Measurements from ENCODE around the gene HOXD3. TPM values are rescaled to one million over a fixed set of nuclear protein-coding genes. Genes with fewer than 3 reads are reported as not detected.

Gene HOXD3
- total RNA-seq, 2 experiments from 2014 or later: not detected

DNA sequence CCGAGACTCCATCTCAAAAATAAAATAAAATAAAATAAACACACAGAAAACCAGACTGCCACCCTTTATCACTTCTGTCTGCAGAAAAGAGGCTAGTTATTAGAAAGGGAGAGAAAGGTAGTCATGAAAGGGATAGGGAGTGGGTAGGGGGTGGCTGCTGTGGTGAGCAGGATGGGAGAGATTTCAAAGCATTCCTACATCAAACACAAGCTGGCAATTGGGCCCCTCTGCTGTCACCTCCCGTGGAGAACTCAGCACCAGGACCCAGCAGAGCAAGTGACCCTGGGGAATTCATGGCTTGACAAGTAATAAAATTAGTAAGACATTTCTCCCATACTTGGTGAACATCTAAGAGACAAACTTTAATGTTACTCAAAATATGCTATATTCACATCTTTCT, 27.6 kb downstream of the HOXD3 start:
- ChIA-PET CTCF (no interaction called here), POLR2A (no interaction called here)
- peaks cover 15% of the 10 kb centered on the region for H3K4me1 Mint-ChIP-seq (ENCODE audit: low read depth)
- no peak overlapping the region for H3K4me3 Mint-ChIP-seq
- no peaks in the 10 kb centered on the region for H3K36me3 Mint-ChIP-seq (ENCODE audit: low read depth)
- H3K9me3 Mint-ChIP-seq (ENCODE audit: insufficient read depth): no peaks in the 10 kb centered on the region
- H3K27me3 Mint-ChIP-seq (ENCODE audit: low read depth): peaks cover 64% of the 10 kb centered on the region
- ATAC-seq: no peak
- no peak overlapping the region for H3K27ac Mint-ChIP-seq
- DNase-seq: no peak

DNA sequence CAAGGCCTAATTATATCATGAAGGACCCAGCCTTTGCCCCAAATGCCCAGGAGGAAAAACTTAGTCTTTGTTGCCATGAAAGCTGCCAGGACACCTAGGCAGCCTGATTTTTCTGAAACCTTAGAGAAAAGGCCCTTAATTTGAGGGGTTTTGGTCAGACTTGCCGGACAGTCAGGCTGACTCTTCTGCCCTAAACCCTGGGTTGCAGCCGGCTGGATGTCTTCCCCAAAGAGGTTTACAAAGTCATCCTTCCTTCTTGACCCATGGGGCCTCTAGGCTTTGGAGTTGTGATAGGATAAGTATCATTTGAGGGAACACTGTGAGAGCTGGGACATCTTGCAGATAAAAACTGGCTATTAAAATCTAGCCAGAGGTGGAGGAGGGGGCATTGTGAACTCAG, 28.9 kb downstream of the HOXD3 start:
- CTCF ChIA-PET: interaction anchor here (0.9 to 1.3 kb wide), 2 partner anchors 31 to 368 kb away, joined by 3 read pairs; no protein-coding TSS in a partner anchor
- Mint-ChIP-seq H3K9me3 (ENCODE audit: insufficient read depth) (no peaks in the 10 kb centered on the region), H3K27me3 (ENCODE audit: low read depth) (peaks cover 60% of the 10 kb centered on the region), H3K36me3 (ENCODE audit: low read depth) (no peaks in the 10 kb centered on the region), H3K4me3 (no peak overlapping the region), H3K4me1 (ENCODE audit: low read depth) (peaks cover 17% of the 10 kb centered on the region), H3K27ac (no peak overlapping the region)
- ATAC-seq: no peak
- POLR2A ChIA-PET: no interaction called here
- no peak for DNase-seq

DNA sequence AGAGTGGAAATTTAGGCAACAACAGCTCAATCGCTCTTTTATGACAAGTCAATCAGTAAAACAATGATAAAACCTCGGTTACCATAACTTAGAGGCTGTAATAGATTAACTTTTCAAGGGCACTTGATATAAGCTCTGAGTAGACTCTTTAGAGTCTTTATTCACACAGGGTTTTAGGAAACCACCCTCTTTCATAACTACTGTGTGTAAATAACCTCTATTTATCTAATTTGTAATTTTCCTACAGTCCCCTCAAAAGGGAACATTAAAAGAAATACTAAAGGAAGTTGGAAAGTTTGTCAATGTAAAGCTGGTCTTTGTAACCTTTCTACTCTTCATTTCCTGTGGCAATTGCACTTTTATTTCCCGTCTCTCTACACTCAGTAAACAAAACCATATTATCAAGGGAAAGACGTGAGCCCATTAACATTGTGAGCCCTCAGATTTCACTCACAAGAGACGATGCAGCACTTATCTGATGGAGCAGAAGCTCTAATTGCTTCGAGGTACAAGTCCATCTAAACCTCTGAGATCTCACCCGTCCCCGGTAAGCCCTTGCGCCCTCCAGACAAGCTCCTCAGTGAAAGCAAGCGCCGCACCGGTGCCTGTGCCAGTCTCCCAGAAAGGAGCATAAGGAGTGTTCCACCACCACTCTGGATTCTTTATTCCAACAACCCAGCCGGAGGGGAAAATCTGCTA, 30.2 kb downstream of the HOXD3 start:
- H3K36me3 Mint-ChIP-seq (ENCODE audit: low read depth): no peaks in the 10 kb centered on the region
- peak; percentile 14 for ATAC-seq
- POLR2A ChIA-PET: no interaction called here

DNA sequence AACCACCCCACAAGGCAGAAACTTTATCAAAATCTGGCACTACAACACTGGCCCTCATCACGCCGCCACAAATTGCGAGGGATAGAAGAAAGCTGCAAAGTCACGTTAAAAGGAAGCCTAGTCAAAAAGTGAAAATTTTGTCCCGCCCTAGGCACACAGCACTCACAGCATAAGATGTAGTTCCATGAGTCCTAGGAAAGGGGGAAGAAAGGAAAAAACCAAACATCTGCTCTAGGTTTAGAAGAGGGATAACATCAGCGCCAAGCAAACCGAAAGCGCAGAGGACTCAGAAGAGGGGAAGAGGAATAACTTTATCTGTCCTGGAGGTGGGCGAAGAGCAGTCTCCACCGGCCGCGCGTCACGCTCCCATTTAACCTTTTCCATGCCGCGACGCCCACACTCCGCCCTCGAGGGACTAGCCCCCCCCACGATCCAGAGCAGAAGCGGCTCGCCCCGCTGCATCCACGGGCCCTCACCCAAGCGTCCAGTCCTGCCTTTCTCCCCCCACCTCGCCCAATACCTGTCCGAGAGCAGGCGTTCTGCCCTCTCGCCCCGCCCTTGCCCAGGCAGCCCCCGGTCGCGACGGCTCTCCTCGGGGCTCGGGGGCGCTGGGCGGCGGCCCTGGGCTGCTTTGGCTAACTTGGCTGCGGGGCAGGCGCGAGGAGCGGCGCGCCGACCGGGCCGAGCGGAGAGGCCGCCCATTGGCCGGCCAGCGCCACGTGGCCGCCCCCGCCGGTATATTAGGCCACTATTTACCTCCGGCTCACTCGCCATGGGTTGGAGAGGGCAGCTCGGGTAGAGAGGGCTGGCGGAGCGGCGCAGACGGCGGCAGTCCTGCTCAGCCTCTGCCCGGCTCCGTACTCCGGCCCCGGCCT, 31.0 kb downstream of the HOXD3 start, which contains the start of gene HOXD1:
Gene HOXD1 (plus strand): TSS at position 770 of the 875 bp plus-strand sequence. CDS start 134 bp downstream, outside the sequence.
- CTCF ChIA-PET: interaction anchor here (0.9 to 1.5 kb wide), 5 partner anchors 9 to 267 kb away, joined by 3 to 4 read pairs (median 4); no protein-coding TSS in a partner anchor

More for the DNA sequence above, 30.2 kb downstream of the HOXD3 start:
- H3K27ac Mint-ChIP-seq: no peak overlapping the region
- peak overlapping the region; percentile 72 for H3K4me3 Mint-ChIP-seq
- H3K4me1 Mint-ChIP-seq (ENCODE audit: low read depth): peaks cover 17% of the 10 kb centered on the region
- peaks cover 67% of the 10 kb centered on the region for H3K27me3 Mint-ChIP-seq (ENCODE audit: low read depth)
- CTCF ChIA-PET: interaction anchor here (0.8 to 1.5 kb wide), 7 partner anchors 9 to 367 kb away, joined by 3 to 4 read pairs (median 4); no protein-coding TSS in a partner anchor
- no peak for DNase-seq
- no peaks in the 10 kb centered on the region for H3K9me3 Mint-ChIP-seq (ENCODE audit: insufficient read depth)

DNA sequence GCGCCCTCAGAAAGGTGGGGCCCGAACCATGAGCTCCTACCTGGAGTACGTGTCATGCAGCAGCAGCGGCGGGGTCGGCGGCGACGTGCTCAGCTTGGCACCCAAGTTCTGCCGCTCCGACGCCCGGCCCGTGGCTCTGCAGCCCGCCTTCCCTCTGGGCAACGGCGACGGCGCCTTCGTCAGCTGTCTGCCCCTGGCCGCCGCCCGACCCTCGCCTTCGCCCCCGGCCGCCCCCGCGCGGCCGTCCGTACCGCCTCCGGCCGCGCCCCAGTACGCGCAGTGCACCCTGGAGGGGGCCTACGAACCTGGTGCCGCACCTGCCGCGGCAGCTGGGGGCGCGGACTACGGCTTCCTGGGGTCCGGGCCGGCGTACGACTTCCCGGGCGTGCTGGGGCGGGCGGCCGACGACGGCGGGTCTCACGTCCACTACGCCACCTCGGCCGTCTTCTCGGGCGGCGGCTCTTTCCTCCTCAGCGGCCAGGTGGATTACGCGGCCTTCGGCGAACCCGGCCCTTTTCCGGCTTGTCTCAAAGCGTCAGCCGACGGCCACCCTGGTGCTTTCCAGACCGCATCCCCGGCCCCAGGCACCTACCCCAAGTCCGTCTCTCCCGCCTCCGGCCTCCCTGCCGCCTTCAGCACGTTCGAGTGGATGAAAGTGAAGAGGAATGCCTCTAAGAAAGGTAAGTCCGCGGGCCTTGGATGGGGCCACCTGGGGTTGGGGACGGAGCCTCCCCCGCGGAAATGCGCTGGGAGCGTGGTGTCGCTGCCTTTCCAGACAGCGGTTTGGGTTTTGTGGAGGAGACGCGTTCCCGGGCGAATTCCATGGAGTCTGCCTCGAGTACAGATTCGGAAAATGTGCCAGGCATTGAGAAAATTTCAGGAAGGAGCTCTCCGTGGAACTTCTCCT, 31.9 kb downstream of the HOXD3 start:
- Mint-ChIP-seq H3K36me3 (ENCODE audit: low read depth) (no peaks in the 10 kb centered on the region), H3K4me3 (peak overlapping the region; percentile 31), H3K4me1 (ENCODE audit: low read depth) (peaks cover 17% of the 10 kb centered on the region), H3K27ac (no peak overlapping the region), H3K27me3 (ENCODE audit: low read depth) (peaks cover 66% of the 10 kb centered on the region), H3K9me3 (ENCODE audit: insufficient read depth) (no peaks in the 10 kb centered on the region)
- no peak for DNase-seq
- POLR2A ChIA-PET: no interaction called here
- ATAC-seq: peak; percentile 48
- CTCF ChIA-PET: no interaction called here

More for the DNA sequence above, 31.0 kb downstream of the HOXD3 start, which contains the start of gene HOXD1:
- H3K9me3 Mint-ChIP-seq (ENCODE audit: insufficient read depth): no peaks in the 10 kb centered on the region
- H3K36me3 Mint-ChIP-seq (ENCODE audit: low read depth): no peaks in the 10 kb centered on the region
- H3K4me1 Mint-ChIP-seq (ENCODE audit: low read depth): peaks cover 17% of the 10 kb centered on the region
- POLR2A ChIA-PET: no interaction called here
- ATAC-seq: peak; percentile 37
- H3K27me3 Mint-ChIP-seq (ENCODE audit: low read depth): peaks cover 68% of the 10 kb centered on the region
- peak within 1 kb of the TSS; percentile 10 for H3K27ac Mint-ChIP-seq
- no peak for DNase-seq
- peak within 1 kb of the TSS; percentile 72 for H3K4me3 Mint-ChIP-seq

GRCh38 chr2:176189681-176190641, 32.9 kb downstream of the HOXD3 start:
- Mint-ChIP-seq H3K27me3 (ENCODE audit: low read depth) (peaks cover 69% of the 10 kb centered on the region), H3K4me1 (ENCODE audit: low read depth) (peaks cover 17% of the 10 kb centered on the region), H3K36me3 (ENCODE audit: low read depth) (no peaks in the 10 kb centered on the region), H3K9me3 (ENCODE audit: insufficient read depth) (no peaks in the 10 kb centered on the region), H3K4me3 (peak overlapping the region; percentile 31), H3K27ac (no peak overlapping the region)
- DNase-seq: no peak
- ChIA-PET CTCF (no interaction called here), POLR2A (interaction anchor here (0.6 kb wide), 1 partner anchor 160 kb away, joined by 3 read pairs; no protein-coding TSS in a partner anchor)
- no peak for ATAC-seq

GRCh38 chr2:176192351-176192750, 35.2 kb downstream of the HOXD3 start:
- H3K27me3 Mint-ChIP-seq (ENCODE audit: low read depth): peaks cover 59% of the 10 kb centered on the region
- no peaks in the 10 kb centered on the region for H3K36me3 Mint-ChIP-seq (ENCODE audit: low read depth)
- H3K4me1 Mint-ChIP-seq (ENCODE audit: low read depth): peaks cover 15% of the 10 kb centered on the region
- no peak overlapping the region for H3K27ac Mint-ChIP-seq
- DNase-seq: no peak
- no peaks in the 10 kb centered on the region for H3K9me3 Mint-ChIP-seq (ENCODE audit: insufficient read depth)
- no peak for ATAC-seq
- ChIA-PET CTCF (interaction anchor here (0.8 to 1.4 kb wide), 2 partner anchors 51 to 263 kb away, joined by 3 to 6 read pairs; no protein-coding TSS in a partner anchor), POLR2A (interaction anchor here (0.6 kb wide), 1 partner anchor 809 kb away, joined by 4 read pairs; no protein-coding TSS in a partner anchor)
- H3K4me3 Mint-ChIP-seq: no peak overlapping the region

GRCh38 chr2:176193048-176193447, 35.9 kb downstream of the HOXD3 start:
- H3K9me3 Mint-ChIP-seq (ENCODE audit: insufficient read depth): no peaks in the 10 kb centered on the region
- ATAC-seq: no peak
- ChIA-PET CTCF (no interaction called here), POLR2A (no interaction called here)
- H3K4me1 Mint-ChIP-seq (ENCODE audit: low read depth): peaks cover 8% of the 10 kb centered on the region
- no peak overlapping the region for H3K4me3 Mint-ChIP-seq
- no peak overlapping the region for H3K27ac Mint-ChIP-seq
- no peaks in the 10 kb centered on the region for H3K36me3 Mint-ChIP-seq (ENCODE audit: low read depth)
- DNase-seq: no peak
- peaks cover 59% of the 10 kb centered on the region for H3K27me3 Mint-ChIP-seq (ENCODE audit: low read depth)

DNA sequence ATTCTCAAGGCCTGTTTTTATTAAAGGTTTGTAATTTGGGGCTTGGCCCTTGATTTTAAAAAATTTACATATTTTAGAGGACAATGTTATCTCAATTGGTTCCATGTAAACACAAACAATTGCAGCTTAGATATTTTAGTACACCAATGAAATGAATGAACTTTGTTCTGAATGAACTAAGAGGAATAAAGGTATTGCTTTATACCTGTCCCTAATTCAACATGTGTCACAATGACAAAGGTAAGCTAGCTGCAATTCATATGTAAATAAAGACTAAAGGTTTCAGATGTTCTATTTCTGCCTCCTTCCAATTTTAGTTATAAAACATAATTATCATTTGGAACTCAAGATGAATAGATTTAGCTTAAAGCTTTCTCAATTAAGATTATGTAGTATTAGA, 42.8 kb downstream of the HOXD3 start:
- no peak overlapping the region for H3K27ac Mint-ChIP-seq
- H3K4me1 Mint-ChIP-seq (ENCODE audit: low read depth): no peaks in the 10 kb centered on the region
- ChIA-PET POLR2A (interaction anchor here (0.6 kb wide), 1 partner anchor 405 kb away, joined by 3 read pairs; no protein-coding TSS in a partner anchor), CTCF (no interaction called here)
- H3K9me3 Mint-ChIP-seq (ENCODE audit: insufficient read depth): no peaks in the 10 kb centered on the region
- no peak for DNase-seq
- no peak for ATAC-seq
- no peaks in the 10 kb centered on the region for H3K36me3 Mint-ChIP-seq (ENCODE audit: low read depth)
- H3K27me3 Mint-ChIP-seq (ENCODE audit: low read depth): peaks cover 38% of the 10 kb centered on the region
- H3K4me3 Mint-ChIP-seq: no peak overlapping the region

- H3K4me3 Mint-ChIP-seq: no peak overlapping the region
- H3K4me1 Mint-ChIP-seq (ENCODE audit: low read depth): no peaks in the 10 kb centered on the region
- peaks cover 36% of the 10 kb centered on the region for H3K27me3 Mint-ChIP-seq (ENCODE audit: low read depth)
- CTCF ChIA-PET: interaction anchor here (1.7 kb wide), 1 partner anchor 254 kb away, joined by 4 read pairs; no protein-coding TSS in a partner anchor
- ATAC-seq (no peak), DNase-seq (no peak)
- no peaks in the 10 kb centered on the region for H3K9me3 Mint-ChIP-seq (ENCODE audit: insufficient read depth)
- no peak overlapping the region for H3K27ac Mint-ChIP-seq
- no peaks in the 10 kb centered on the region for H3K36me3 Mint-ChIP-seq (ENCODE audit: low read depth)
- POLR2A ChIA-PET: no interaction called here
These were observed 43.9 kb downstream of the HOXD3 start for GRCh38 chr2:176200971-176201370.
